OCI-LY7 (cell line): ENCODE measurements around the gene SHISAL1.
"Not testable (repeated sequence)": the region's sequence is repeated elsewhere in the genome, so short reads cannot be mapped to it uniquely, and the experiment has no call there.

ENCODE experiments used
- CTCF ChIP-seq: fragments of 200-600 bp; sonication (generic); conservative IDR thresholded peaks from 2 replicates; pipeline ENCODE4 v1.5.1; 2014; ENCODE audit warnings: mild to moderate bottlenecking, antibody characterized with exemption, low read length, moderate library complexity, mixed read lengths
- EZH2phosphoT487 ChIP-seq: fragments of 200-600 bp; sonication (generic); IDR thresholded peaks from 2 replicates; pipeline ENCODE4 v1.6.1; 2018; ENCODE audit warnings: low read depth, borderline replicate concordance, mild to moderate bottlenecking, mixed run types, antibody characterized with exemption, low read length, moderate library complexity, mixed read lengths

- TF ChIP-seq CTCF, EZH2phosphoT487: not testable (repeated sequence)
These were observed 10.5 kb upstream of the SHISAL1 start for GRCh38 chr22:44323140-44323790.
